C4-2B (cell line): Measurements from ENCODE around the gene UAP1L1.

ENCODE experiments used
- CTCF ChIP-seq: fragments of 450-650 bp; conservative IDR thresholded peaks from 2 replicates; pipeline ENCODE4 v1.5.1; 2017; ENCODE audit warnings: mild to moderate bottlenecking
- ZFX ChIP-seq: fragments of 450-650 bp; IDR thresholded peaks from 2 replicates; pipeline ENCODE4 v1.6.1; 2017

- TF ChIP-seq CTCF (peak; percentile 93), ZFX (no peak)
Observed at GRCh38 chr9:137067860-137068538, 9.3 kb upstream of the UAP1L1 start.
